Measurements from ENCODE around the gene STUM.

DNA sequence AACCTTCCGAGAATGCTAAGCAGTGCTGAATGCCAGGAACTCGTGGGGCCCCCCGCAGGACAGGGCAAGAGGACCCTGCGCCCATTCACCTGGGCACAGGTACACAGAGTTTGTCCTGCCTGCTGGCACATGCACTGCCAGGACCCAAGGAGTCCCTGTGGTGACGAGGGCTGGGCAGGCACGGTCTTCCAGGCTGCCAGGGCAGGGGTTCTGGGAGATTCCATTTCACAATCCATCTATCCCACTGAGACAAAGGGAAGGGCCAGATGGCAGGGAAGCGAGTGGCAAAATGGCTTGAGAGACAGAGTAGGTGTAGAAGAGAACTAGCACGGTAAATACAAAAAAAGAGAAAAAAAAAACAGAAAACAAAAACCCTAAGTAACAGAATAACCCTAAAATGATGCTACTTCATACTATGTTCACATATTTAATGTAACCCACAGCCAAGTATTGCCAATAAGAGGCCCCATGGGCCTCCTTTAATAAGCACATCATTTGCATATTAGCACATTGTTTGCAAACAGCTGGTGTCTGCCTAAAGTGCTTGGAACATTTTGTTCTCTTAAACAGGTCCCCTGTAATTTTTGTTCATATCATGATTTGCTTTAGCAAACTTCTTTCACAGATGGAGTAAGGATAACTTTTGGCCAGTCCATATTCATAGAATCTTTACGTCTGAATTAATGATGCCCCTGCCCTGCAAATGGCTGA is 83.8 kb downstream of the STUM start:
- TF ChIP-seq EZH2 (IDR thresholded peaks at IDR 0.05) (no peak), POLR2AphosphoS5 (IDR thresholded peaks at IDR 0.05; ENCODE audit: borderline replicate concordance, low read depth, low read length) (no peak), FOXP2 (optimal IDR thresholded peaks at IDR 0.05; ENCODE audit: control extremely low read depth, extremely low read length, insufficient read depth) (no peak)
